Stomach smooth muscle (tissue), 2 donors: Measurements from ENCODE around the gene TRMT1.

Source experiments
- H3K27ac ChIP-seq: one replicate; pipeline ENCODE4 v1.7.0; 2013; ENCODE audit warnings: mild to moderate bottlenecking, low read length, inconsistent platforms
- H3K27me3 ChIP-seq, 2 donors: one replicate each; pipeline ENCODE4 v1.7.0; 2013; ENCODE audit warnings: low read length in 2 of 2; ENCODE audit not compliant: insufficient read depth in 2 of 2, control insufficient read depth in 1 of 2
- H3K36me3 ChIP-seq, 2 donors: one replicate each; pipeline ENCODE4 v1.7.0; 2013; ENCODE audit warnings: low read length in 2 of 2; ENCODE audit not compliant: control insufficient read depth in 2 of 2, insufficient read depth in 2 of 2
- H3K4me1 ChIP-seq: one replicate; pipeline ENCODE4 v1.7.0; 2013; ENCODE audit warnings: low read length; ENCODE audit not compliant: control insufficient read depth, insufficient read depth
- H3K4me3 ChIP-seq, 2 donors: one replicate each; pipeline ENCODE4 v1.7.0; 2013; ENCODE audit warnings: low read length in 2 of 2
- H3K9ac ChIP-seq, 2 donors: one replicate each; pipeline ENCODE4 v1.7.0; 2013; ENCODE audit warnings: low read length in 2 of 2, mild to moderate bottlenecking in 1 of 2
- H3K9me3 ChIP-seq, 2 donors: one replicate each; pipeline ENCODE4 v1.7.0; 2013; ENCODE audit warnings: low read length in 2 of 2; ENCODE audit not compliant: control insufficient read depth in 2 of 2
- donor health status: healthy.
- donor health status: Pancreatic carcinoma.

Gene TRMT1

GRCh38 chr19:13086341-13086740 is 30.2 kb downstream of the TRMT1 start:
- Histone ChIP-seq H3K27ac (no peak overlapping the region), H3K36me3 (peaks cover 10 to 39% of the 10 kb centered on the region in 2 donors), H3K9me3 (no peaks in the 10 kb centered on the region), H3K9ac (no peak overlapping the region), H3K4me3 (no peak overlapping the region), H3K27me3 (no peaks in the 10 kb centered on the region), H3K4me1 (peaks cover 52% of the 10 kb centered on the region)

- Histone ChIP-seq H3K27me3 (no peaks in the 10 kb centered on the region), H3K9ac (no peak overlapping the region), H3K4me3 (no peak overlapping the region), H3K9me3 (no peaks in the 10 kb centered on the region), H3K4me1 (peaks cover 46% of the 10 kb centered on the region), H3K27ac (no peak overlapping the region), H3K36me3 (peaks cover 10 to 37% of the 10 kb centered on the region in 2 donors)
Measured at GRCh38 chr19:13085666-13086065, 30.9 kb downstream of the TRMT1 start.

- peaks cover 10 to 34% of the 10 kb centered on the region in 2 donors for H3K36me3 ChIP-seq
- peaks cover 48% of the 10 kb centered on the region for H3K4me1 ChIP-seq
Measured at GRCh38 chr19:13083627-13084026, 32.9 kb downstream of the TRMT1 start.

GRCh38 chr19:13083008-13083404 is 33.5 kb downstream of the TRMT1 start:
- Histone ChIP-seq H3K36me3 (peaks cover 10 to 34% of the 10 kb centered on the region in 2 donors), H3K9me3 (no peaks in the 10 kb centered on the region), H3K4me1 (peaks cover 54% of the 10 kb centered on the region), H3K27ac (peak overlapping the region; percentile 6), H3K9ac (no peak overlapping the region), H3K4me3 (no peak overlapping the region), H3K27me3 (no peaks in the 10 kb centered on the region)

More at GRCh38 chr19:13083627-13084026, 32.9 kb downstream of the TRMT1 start:
- no peak overlapping the region for H3K9ac ChIP-seq
- no peaks in the 10 kb centered on the region for H3K27me3 ChIP-seq
- H3K4me3 ChIP-seq = no peak overlapping the region
- no peak overlapping the region for H3K27ac ChIP-seq
- H3K9me3 ChIP-seq = no peaks in the 10 kb centered on the region

GRCh38 chr19:13082192-13083007 is 34.1 kb downstream of the TRMT1 start:
- H3K9me3 ChIP-seq = no peaks in the 10 kb centered on the region
- H3K4me1 ChIP-seq = peaks cover 60% of the 10 kb centered on the region
- H3K36me3 ChIP-seq = peaks cover 9 to 33% of the 10 kb centered on the region in 2 donors
- peak overlapping the region; percentile 6 for H3K27ac ChIP-seq
- H3K9ac ChIP-seq = peak overlapping the region in 1 of 2 donors; percentile 20
- no peaks in the 10 kb centered on the region for H3K27me3 ChIP-seq
- H3K4me3 ChIP-seq = no peak overlapping the region

DNA sequence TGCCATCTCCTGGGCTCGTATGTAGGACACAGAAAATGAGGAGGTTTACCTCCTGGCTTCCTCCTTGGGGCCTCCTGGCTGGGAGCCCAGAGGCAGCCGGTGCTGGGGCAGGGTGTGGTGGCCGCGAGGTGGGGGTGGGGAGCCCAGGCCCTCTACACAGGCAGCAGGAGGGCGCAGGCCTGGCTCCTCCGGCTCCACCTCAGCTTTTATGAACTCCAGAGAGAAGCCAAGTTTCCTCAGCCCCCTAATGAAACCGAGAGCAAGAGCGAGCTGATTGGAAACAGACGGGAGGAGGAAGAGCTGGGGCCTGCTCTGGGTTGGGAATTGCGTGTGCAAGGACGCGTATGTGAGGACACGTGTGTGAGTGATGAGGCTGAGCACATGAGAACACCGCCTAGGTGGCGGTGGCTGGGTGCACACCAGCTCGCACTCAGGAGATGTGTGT is 37.0 kb downstream of the TRMT1 start:
- Histone ChIP-seq H3K4me3 (no peak overlapping the region), H3K9me3 (no peaks in the 10 kb centered on the region), H3K27me3 (no peaks in the 10 kb centered on the region), H3K4me1 (peaks cover 64% of the 10 kb centered on the region), H3K36me3 (peaks cover 17 to 31% of the 10 kb centered on the region in 2 donors), H3K9ac (peak overlapping the region in 1 of 2 donors; percentile 46), H3K27ac (peak overlapping the region; percentile 80)

DNA sequence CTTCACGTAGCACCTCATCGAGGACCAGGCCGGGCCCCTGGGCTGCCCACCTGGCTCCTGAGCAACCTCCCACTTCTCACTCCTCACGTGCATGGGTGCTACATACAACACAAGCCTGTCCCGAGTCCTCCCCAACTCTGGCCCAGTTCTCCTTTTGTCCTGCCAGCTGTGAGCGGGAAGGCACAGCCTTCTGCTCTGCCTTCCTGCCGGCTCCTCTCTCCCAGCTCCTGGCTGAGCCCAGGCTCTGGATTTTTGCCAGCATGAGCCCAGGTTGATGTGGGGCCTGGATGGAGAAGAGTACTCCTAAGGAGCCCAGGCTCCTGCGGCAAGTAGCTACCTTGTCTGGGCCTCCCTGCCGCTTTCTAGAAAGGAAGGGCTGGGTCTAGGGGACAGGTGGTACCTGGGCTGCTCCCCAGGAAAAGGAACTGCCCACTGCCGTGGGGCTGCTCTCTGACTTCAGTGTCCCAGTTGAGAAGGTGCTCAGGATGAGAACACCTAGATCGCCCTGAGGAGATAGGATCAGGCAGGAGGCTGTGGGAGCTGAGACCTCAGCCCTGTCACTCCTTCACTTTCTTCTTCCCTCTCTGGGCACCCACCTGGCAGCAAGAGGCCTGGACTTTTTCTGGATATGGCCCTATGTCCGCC is 37.5 kb downstream of the TRMT1 start:
- no peaks in the 10 kb centered on the region for H3K27me3 ChIP-seq
- H3K4me1 ChIP-seq = peaks cover 65% of the 10 kb centered on the region
- peak overlapping the region; percentile 80 for H3K27ac ChIP-seq
- H3K9ac ChIP-seq = peak overlapping the region; percentile 46 to 47
- no peaks in the 10 kb centered on the region for H3K9me3 ChIP-seq
- H3K36me3 ChIP-seq = peaks cover 19 to 34% of the 10 kb centered on the region in 2 donors
- H3K4me3 ChIP-seq = no peak overlapping the region

DNA sequence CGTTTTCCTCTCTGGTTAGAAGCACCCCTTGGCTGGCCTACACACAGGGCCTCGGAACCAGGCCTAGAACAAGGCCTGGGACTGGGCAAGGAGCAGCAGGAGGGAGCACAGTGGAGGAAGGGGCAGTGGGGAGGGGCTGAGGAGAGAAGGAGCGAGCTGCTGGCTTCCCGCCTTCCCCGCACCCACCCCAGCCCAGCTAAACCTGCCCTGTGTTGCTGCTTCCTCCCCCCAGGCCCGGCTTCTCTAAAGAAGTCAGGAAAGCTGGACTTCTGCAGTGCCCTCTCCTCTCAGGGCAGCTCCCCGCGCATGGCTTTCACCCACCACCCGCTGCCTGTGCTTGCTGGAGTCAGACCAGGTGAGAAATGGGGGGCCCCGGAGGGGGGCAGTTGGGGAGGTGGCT is 38.2 kb downstream of the TRMT1 start:
- peaks cover 23 to 35% of the 10 kb centered on the region in 2 donors for H3K36me3 ChIP-seq
- no peak overlapping the region for H3K4me3 ChIP-seq
- H3K27me3 ChIP-seq = no peaks in the 10 kb centered on the region
- peak overlapping the region; percentile 80 for H3K27ac ChIP-seq
- H3K9me3 ChIP-seq = no peaks in the 10 kb centered on the region
- peaks cover 67% of the 10 kb centered on the region for H3K4me1 ChIP-seq
- peak overlapping the region in 1 of 2 donors; percentile 3 for H3K9ac ChIP-seq

GRCh38 chr19:13077240-13077639 is 39.3 kb downstream of the TRMT1 start:
- Histone ChIP-seq H3K36me3 (peaks cover 23 to 36% of the 10 kb centered on the region in 2 donors), H3K4me3 (no peak overlapping the region), H3K9ac (no peak overlapping the region), H3K27ac (peak overlapping the region; percentile 80), H3K4me1 (peaks cover 65% of the 10 kb centered on the region), H3K27me3 (no peaks in the 10 kb centered on the region), H3K9me3 (no peaks in the 10 kb centered on the region)

- Histone ChIP-seq H3K4me3 (no peak overlapping the region), H3K9me3 (no peaks in the 10 kb centered on the region), H3K36me3 (peaks cover 23 to 36% of the 10 kb centered on the region in 2 donors), H3K27me3 (no peaks in the 10 kb centered on the region), H3K4me1 (peaks cover 65% of the 10 kb centered on the region), H3K9ac (no peak overlapping the region), H3K27ac (peak overlapping the region; percentile 80)
Measured at GRCh38 chr19:13076787-13077186, 39.8 kb downstream of the TRMT1 start.
